ENCODE data around the gene FAM83E. TPM values are rescaled to one million over a fixed set of nuclear protein-coding genes. Genes with fewer than 3 reads are reported as not detected.

The FAM83E gene
- total RNA-seq, 2 experiments from 2014 or later: 3.8 to 4.7 TPM

GRCh38 chr19:48569814-48570213, 45.1 kb downstream of the FAM83E start:
- H3K36me3 Mint-ChIP-seq (ENCODE audit: low read depth): no peaks in the 10 kb centered on the region
- no peak for ATAC-seq
- H3K4me1 Mint-ChIP-seq (ENCODE audit: low read depth): no peaks in the 10 kb centered on the region
- no peak for DNase-seq
- H3K4me3 Mint-ChIP-seq: no peak overlapping the region
- H3K9me3 Mint-ChIP-seq: no peaks in the 10 kb centered on the region
- ChIA-PET CTCF (interaction anchor here (0.7 kb wide), 1 partner anchor 16 kb away, joined by 3 read pairs; no protein-coding TSS in a partner anchor), POLR2A (no interaction called here)
- H3K27me3 Mint-ChIP-seq: no peaks in the 10 kb centered on the region
- intact Hi-C loops (cut with micrococcal nuclease): no loop called here
- no peak overlapping the region for H3K27ac Mint-ChIP-seq
- TF ChIP-seq CTCF (IDR thresholded peaks at IDR 0.05): no peak

DNA sequence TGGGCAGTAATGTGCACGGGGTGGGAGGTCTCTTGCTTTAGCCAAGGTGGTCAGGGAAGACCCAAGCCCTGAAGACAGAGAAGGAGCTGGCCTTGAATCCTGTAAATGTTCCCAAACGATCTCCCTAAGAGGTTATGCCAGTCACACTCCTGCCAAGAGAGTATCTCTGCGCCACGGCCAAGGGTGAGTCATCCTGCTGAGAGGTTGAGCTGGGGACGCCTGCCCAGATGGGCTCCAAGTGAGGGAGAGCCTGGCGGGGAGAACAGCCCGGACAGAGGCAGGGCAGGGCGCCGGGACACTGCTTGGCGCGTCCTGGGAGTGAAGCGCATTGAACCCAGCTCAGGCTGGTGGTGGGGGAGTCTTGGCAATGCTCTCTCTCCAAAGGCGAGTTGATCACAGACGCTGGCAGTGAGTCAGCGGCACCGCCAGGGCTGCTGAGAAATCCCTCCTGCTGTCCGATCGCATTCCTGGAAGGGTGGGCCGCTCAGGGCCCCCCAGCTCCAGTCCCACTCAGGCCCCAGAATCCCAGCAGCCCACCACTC, 46.5 kb downstream of the FAM83E start:
- no peaks in the 10 kb centered on the region for H3K9me3 Mint-ChIP-seq
- no peaks in the 10 kb centered on the region for H3K36me3 Mint-ChIP-seq (ENCODE audit: low read depth)
- no peak for ATAC-seq
- ChIA-PET POLR2A (interaction anchor here (1.5 kb wide), 1 partner anchor 49 kb away, joined by 3 read pairs; no protein-coding TSS in a partner anchor), CTCF (interaction anchor here (0.7 to 1.1 kb wide), 4 partner anchors 16 to 277 kb away, joined by 3 to 4 read pairs (median 3); no protein-coding TSS in a partner anchor)
- no peak overlapping the region for H3K4me3 Mint-ChIP-seq
- H3K4me1 Mint-ChIP-seq (ENCODE audit: low read depth): no peaks in the 10 kb centered on the region
- no peak for DNase-seq
- no peak for TF ChIP-seq CTCF (IDR thresholded peaks at IDR 0.05)
- H3K27me3 Mint-ChIP-seq: no peaks in the 10 kb centered on the region
- intact Hi-C loops (cut with micrococcal nuclease): no loop called here
- no peak overlapping the region for H3K27ac Mint-ChIP-seq

GRCh38 chr19:48565090-48565489, 49.8 kb downstream of the FAM83E start:
- Mint-ChIP-seq H3K27ac (no peak overlapping the region), H3K4me3 (no peak overlapping the region), H3K4me1 (ENCODE audit: low read depth) (no peaks in the 10 kb centered on the region), H3K36me3 (ENCODE audit: low read depth) (no peaks in the 10 kb centered on the region), H3K27me3 (peaks cover under 1% of the 10 kb centered on the region), H3K9me3 (no peaks in the 10 kb centered on the region)
- no peak for TF ChIP-seq CTCF (IDR thresholded peaks at IDR 0.05)
- ChIA-PET CTCF (interaction anchor here (1.8 kb wide), 1 partner anchor 75 kb away, joined by 7 read pairs; no protein-coding TSS in a partner anchor), POLR2A (no interaction called here)
- intact Hi-C loops (cut with micrococcal nuclease): no loop called here
- ATAC-seq (no peak), DNase-seq (no peak)

Other genes starting within 250 kb of the FAM83E start
- 10 to 100 TPM; 66.3 to 66.7 TPM for gene KDELR1, start 223.5 kb downstream of the FAM83E start, total RNA-seq
- gene GRIN2D, start 221.4 kb downstream of the FAM83E start, total RNA-seq: under 1 TPM; 0.13 to 0.18 TPM
- 10 to 100 TPM; 49.4 to 50.1 TPM for gene GRWD1, start 169.1 kb downstream of the FAM83E start, total RNA-seq
- 1 to 10 TPM; 1.3 to 1.5 TPM for gene KCNJ14, start 159.5 kb downstream of the FAM83E start, total RNA-seq
- gene CYTH2, start 145.7 kb downstream of the FAM83E start, total RNA-seq: 10 to 100 TPM; 23.8 to 24.5 TPM
- gene LMTK3, start 103.2 kb downstream of the FAM83E start, total RNA-seq: 1 to 10 TPM; 3.4 to 4.0 TPM
- not detected for gene SULT2B1, start 62.9 kb downstream of the FAM83E start, total RNA-seq
- gene SPACA4, start 8.3 kb downstream of the FAM83E start, total RNA-seq: not detected
- 1,000 to 10,000 TPM; 2,304 to 2,324 TPM for gene RPL18, start 4.1 kb upstream of the FAM83E start, total RNA-seq
- 10 to 100 TPM; 22.3 to 22.9 TPM for gene SPHK2, start 4.4 kb upstream of the FAM83E start, total RNA-seq
- 10 to 100 TPM; 10.8 to 13.1 TPM for gene DBP, start 22.3 kb upstream of the FAM83E start, total RNA-seq
- 10 to 100 TPM; 11.1 to 13.0 TPM for gene CA11, start 31.1 kb upstream of the FAM83E start, total RNA-seq
- gene NTN5, start 57.9 kb upstream of the FAM83E start, total RNA-seq: under 1 TPM; 0.16 to 0.83 TPM
- not detected for gene FUT2, start 80.9 kb upstream of the FAM83E start, total RNA-seq
- 1 to 10 TPM in 1 of 2 experiments, under 1 TPM in 1; 0.56 to 1.0 TPM for gene MAMSTR, start 104.6 kb upstream of the FAM83E start, total RNA-seq
- gene RASIP1, start 125.5 kb upstream of the FAM83E start, total RNA-seq: 1 to 10 TPM in 1 of 2 experiments, under 1 TPM in 1; 0.72 to 1.2 TPM
- gene IZUMO1, start 131.8 kb upstream of the FAM83E start, total RNA-seq: not detected
- under 1 TPM; 0.09 to 0.11 TPM for gene FUT1, start 137.6 kb upstream of the FAM83E start, total RNA-seq
- gene FGF21, start 140.4 kb upstream of the FAM83E start, total RNA-seq: not detected
- gene BCAT2, start 196.0 kb upstream of the FAM83E start, total RNA-seq: 10 to 100 TPM; 59.5 to 63.3 TPM
- under 1 TPM; 0.47 to 0.56 TPM for gene HSD17B14, start 221.4 kb upstream of the FAM83E start, total RNA-seq

Measured in activated CD8-positive, alpha-beta T cell treated with anti-CD3 and anti-CD28 coated beads for 36 hours (primary cell).